Lung (tissue), 12 donors: ENCODE results near the gene PLA2G6. TPM values are rescaled to one million over a fixed set of nuclear protein-coding genes. Genes with fewer than 3 reads are reported as not detected.
"Not testable (repeated sequence)": the region's sequence is repeated elsewhere in the genome, so short reads cannot be mapped to it uniquely, and the experiment has no call there.

Experiments
- ATAC-seq: fragments of 200-7000 bp; cut with Tn5 transposase; one replicate; pipeline ENCODE4 v1.9.1; 2020; ENCODE audit warnings: moderate number of reproducible peaks; ENCODE audit not compliant: insufficient read depth, low FRiP score
- DNase-seq, 3 donors: peaks; one replicate each; pipeline ENCODE4 v3.0.0-alpha.2; 2013 to 2017
- H3K27ac ChIP-seq, 2 donors: one replicate each; pipeline ENCODE4 v1.5.1; 2013; ENCODE audit warnings: mild to moderate bottlenecking in 2 of 2, moderate library complexity in 2 of 2, control low read depth in 1 of 2, inconsistent platforms in 1 of 2, low read depth in 1 of 2, low read length in 1 of 2
- H3K27me3 ChIP-seq, 3 donors: one replicate each; pipeline ENCODE4 v1.5.1; 2013; ENCODE audit warnings: low read length in 2 of 3; ENCODE audit not compliant: control insufficient read depth in 3 of 3, insufficient read depth in 3 of 3
- H3K36me3 ChIP-seq, 4 donors: one replicate each; pipeline ENCODE4 v1.5.1; 2013; ENCODE audit warnings: low read length in 4 of 4, mild to moderate bottlenecking in 1 of 4, moderate library complexity in 1 of 4; ENCODE audit not compliant: control insufficient read depth in 4 of 4, insufficient read depth in 4 of 4
- H3K4me1 ChIP-seq, 5 donors: one replicate each; pipeline ENCODE4 v1.5.1; 2013; ENCODE audit warnings: low read length in 5 of 5, mild to moderate bottlenecking in 2 of 5, moderate library complexity in 1 of 5; ENCODE audit not compliant: control insufficient read depth in 5 of 5, insufficient read depth in 5 of 5
- H3K4me3 ChIP-seq: one replicate; pipeline ENCODE4 v1.5.1; 2013; ENCODE audit warnings: mild to moderate bottlenecking, control low read depth, moderate library complexity
- H3K9ac ChIP-seq, 2 donors: one replicate each; pipeline ENCODE4 v1.5.1; 2013; ENCODE audit warnings: low read length in 2 of 2, control low read depth in 1 of 2; ENCODE audit not compliant: insufficient read depth in 1 of 2
- H3K9me3 ChIP-seq, 4 donors: one replicate each; pipeline ENCODE4 v1.5.1; 2013; ENCODE audit warnings: low read length in 3 of 4, mild to moderate bottlenecking in 1 of 4, moderate library complexity in 1 of 4; ENCODE audit not compliant: control insufficient read depth in 4 of 4, insufficient read depth in 3 of 4
- WGBS, 2 donors: extraction: QIAGEN DNeasy Blood & Tissue Kit; methylation state at CpG; one replicate each; pipeline ENCODE4 v1.1.7; 2013; 5-methylcytosine and 5-hydroxymethylcytosine counted together
- polyA plus RNA-seq, 2 donors: library from polyadenylated mRNA; stranded (reverse); fragments of 200-250 nt; gene quantifications; one replicate each; pipeline ENCODE4 v1.2.1, GENCODE V29; 2013
- total RNA-seq, 2 donors: library from RNA; depleted of rRNA in 1 of 2; stranded (reverse); fragments of >200 nt in 1 of 2; gene quantifications; one replicate each; pipeline ENCODE4 v1.2.1, GENCODE V29; 2014 to 2021
- TF ChIP-seq, protein P1 (sequence below): IDR thresholded peaks from 2 replicates; pipeline ENCODE4 v1.5.1; 2012; ENCODE audit warnings: mild to moderate bottlenecking; ENCODE audit errors: control extremely low read depth, extremely low read depth
- donor health status: control.
- donor health status: control.
- donor health status: Bipolar disorder and iron deficiency.
- donor health status: healthy.
- donor health status: DM: yes; HTN: yes; CAD: no.

Gene PLA2G6
- total and polyA plus RNA-seq, 4 donors: 11.9 to 73.5 (median 37.3) TPM

- WGBS, 2 donors: 90 to 91% methylated on average over 27 to 28 of the region's 28 CpGs
- Histone ChIP-seq H3K9me3 (no peaks in the 10 kb centered on the region), H3K27me3 (no peaks in the 10 kb centered on the region), H3K9ac (no peak overlapping the region), H3K4me3 (no peak overlapping the region), H3K27ac (no peak overlapping the region), H3K36me3 (peaks cover 0 to 5% (median 0%) of the 10 kb centered on the region in 4 donors), H3K4me1 (no peaks in the 10 kb centered on the region)
- ATAC-seq: no peak
- TF ChIP-seq, protein P1, sequence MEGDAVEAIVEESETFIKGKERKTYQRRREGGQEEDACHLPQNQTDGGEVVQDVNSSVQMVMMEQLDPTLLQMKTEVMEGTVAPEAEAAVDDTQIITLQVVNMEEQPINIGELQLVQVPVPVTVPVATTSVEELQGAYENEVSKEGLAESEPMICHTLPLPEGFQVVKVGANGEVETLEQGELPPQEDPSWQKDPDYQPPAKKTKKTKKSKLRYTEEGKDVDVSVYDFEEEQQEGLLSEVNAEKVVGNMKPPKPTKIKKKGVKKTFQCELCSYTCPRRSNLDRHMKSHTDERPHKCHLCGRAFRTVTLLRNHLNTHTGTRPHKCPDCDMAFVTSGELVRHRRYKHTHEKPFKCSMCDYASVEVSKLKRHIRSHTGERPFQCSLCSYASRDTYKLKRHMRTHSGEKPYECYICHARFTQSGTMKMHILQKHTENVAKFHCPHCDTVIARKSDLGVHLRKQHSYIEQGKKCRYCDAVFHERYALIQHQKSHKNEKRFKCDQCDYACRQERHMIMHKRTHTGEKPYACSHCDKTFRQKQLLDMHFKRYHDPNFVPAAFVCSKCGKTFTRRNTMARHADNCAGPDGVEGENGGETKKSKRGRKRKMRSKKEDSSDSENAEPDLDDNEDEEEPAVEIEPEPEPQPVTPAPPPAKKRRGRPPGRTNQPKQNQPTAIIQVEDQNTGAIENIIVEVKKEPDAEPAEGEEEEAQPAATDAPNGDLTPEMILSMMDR: no peak
- DNase-seq: no peak
These were observed 61.1 kb downstream of the PLA2G6 start for GRCh38 chr22:38120359-38121110.

- not testable (repeated sequence) for H3K4me1 ChIP-seq, H3K36me3 ChIP-seq, H3K4me3 ChIP-seq, DNase-seq, H3K27ac ChIP-seq, H3K9me3 ChIP-seq, H3K9ac ChIP-seq, H3K27me3 ChIP-seq, ATAC-seq
- WGBS, 2 donors: 89 to 95% methylated on average over 2 of the region's 2 CpGs
These were observed 62.9 kb downstream of the PLA2G6 start for GRCh38 chr22:38118747-38119146.

DNA sequence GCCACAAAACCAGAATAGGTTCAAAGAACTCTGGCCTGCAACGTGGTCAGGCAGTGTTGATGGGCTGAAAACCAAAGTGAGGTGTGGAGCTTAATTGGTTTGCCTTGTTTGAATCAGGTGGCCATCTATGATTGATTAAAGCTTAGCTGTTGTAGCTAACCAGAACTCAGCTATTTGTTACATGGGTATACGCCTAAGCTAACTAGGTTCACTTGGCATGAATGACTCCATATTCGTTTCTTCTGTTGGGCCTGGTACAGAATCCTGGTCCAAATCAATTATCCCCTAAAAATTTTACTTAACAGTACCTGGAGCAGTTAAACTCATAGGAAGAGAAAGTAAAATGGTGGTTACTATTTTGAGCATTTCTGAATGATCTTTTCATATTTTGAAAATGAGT, 63.4 kb downstream of the PLA2G6 start:
- Histone ChIP-seq H3K9me3 (no peaks in the 10 kb centered on the region), H3K36me3 (peaks cover 0 to 5% (median 0%) of the 10 kb centered on the region in 4 donors), H3K27me3 (no peaks in the 10 kb centered on the region), H3K4me1 (peaks cover 0 to 3% (median 0%) of the 10 kb centered on the region in 5 donors), H3K27ac (no peak overlapping the region), H3K4me3 (no peak overlapping the region), H3K9ac (no peak overlapping the region)
- WGBS, 2 donors: 92 to 96% methylated on average over 3 of the region's 3 CpGs
- no peak for ATAC-seq
- TF ChIP-seq, protein P1: no peak
- no peak for DNase-seq

DNA sequence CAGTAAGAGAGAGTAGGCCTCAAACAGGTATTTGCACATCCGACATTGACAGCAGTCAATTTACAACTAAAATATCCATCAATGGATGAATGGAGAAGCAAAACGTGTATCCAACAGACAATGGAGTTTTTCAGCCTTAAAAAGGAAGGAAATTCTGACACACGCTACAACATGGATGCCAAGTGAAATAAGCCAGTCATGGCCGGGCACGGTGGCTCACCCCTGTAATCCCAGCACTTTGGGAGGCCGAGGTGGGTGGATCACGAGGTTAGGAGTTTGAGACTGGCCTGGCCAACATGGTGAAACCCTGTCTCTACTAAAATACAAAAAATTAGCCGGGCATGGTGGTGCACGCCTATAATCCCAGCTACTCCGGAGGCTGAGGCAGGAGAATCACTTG, 64.1 kb downstream of the PLA2G6 start:
- H3K36me3 ChIP-seq, H3K4me1 ChIP-seq, H3K4me3 ChIP-seq, H3K9me3 ChIP-seq, H3K27me3 ChIP-seq, H3K9ac ChIP-seq, DNase-seq, ATAC-seq, H3K27ac ChIP-seq: not testable (repeated sequence)
- 94% methylated on average over 10 of the region's 10 CpGs for WGBS, 2 donors
